Natural killer cell (primary cell): Measurements from ENCODE around the gene LMTK2. TPM values are rescaled to one million over a fixed set of nuclear protein-coding genes. Genes with fewer than 3 reads are reported as not detected.

Experiments
- ATAC-seq, 3 donors: fragments of 150-1000 bp in 2 of 3; fragments of 200-7000 bp in 1 of 3; cut with Tn5 transposase; 1 replicate in 1 of 3; 2 replicates in 2 of 3; pipeline ENCODE4 v1.10.0; 2021; ENCODE audit warnings: mild to moderate bottlenecking in 2 of 3, moderate library complexity in 2 of 3
- DNase-seq, 2 donors: peaks; one replicate each; pipeline versions ENCODE4 v3.0.0 to v3.0.0-alpha.2; 2013 to 2021; ENCODE audit warnings: mixed read lengths in 1 of 2
- H3K27ac ChIP-seq: one replicate; pipeline ENCODE4 v1.5.1; 2013; ENCODE audit warnings: mild to moderate bottlenecking, low read length
- H3K27me3 ChIP-seq: one replicate; pipeline ENCODE4 v1.6.1; 2013; ENCODE audit warnings: low read length; ENCODE audit not compliant: control insufficient read depth, insufficient read depth
- H3K36me3 ChIP-seq: one replicate; pipeline ENCODE4 v1.6.1; 2013; ENCODE audit warnings: low read length; ENCODE audit not compliant: control insufficient read depth, insufficient read depth
- H3K4me1 ChIP-seq: one replicate; pipeline ENCODE4 v1.6.1; 2013; ENCODE audit warnings: low read length; ENCODE audit not compliant: control insufficient read depth, insufficient read depth
- H3K4me3 ChIP-seq: one replicate; pipeline ENCODE4 v1.5.1; 2013; ENCODE audit warnings: low read length
- H3K9me3 ChIP-seq: one replicate; pipeline ENCODE4 v1.6.1; 2013; ENCODE audit warnings: low read length; ENCODE audit not compliant: control insufficient read depth, insufficient read depth
- H3K27ac Mint-ChIP-seq, 2 donors: one replicate each; pipeline ENCODE4 v1.8.0; 2022; ENCODE audit warnings: mild to moderate bottlenecking in 2 of 2, mixed read lengths in 2 of 2, moderate library complexity in 1 of 2
- H3K27me3 Mint-ChIP-seq, 2 donors: one replicate each; pipeline ENCODE4 v1.8.0; 2022; ENCODE audit warnings: low read depth in 2 of 2, mixed read lengths in 2 of 2
- H3K36me3 Mint-ChIP-seq: one replicate; pipeline ENCODE4 v1.8.0; 2022; ENCODE audit warnings: mixed read lengths
- H3K4me1 Mint-ChIP-seq, 2 donors: one replicate each; pipeline ENCODE4 v1.8.0; 2022; ENCODE audit warnings: mixed read lengths in 2 of 2
- H3K4me3 Mint-ChIP-seq: one replicate; pipeline ENCODE4 v1.8.0; 2022; ENCODE audit warnings: mild to moderate bottlenecking, moderate library complexity, mixed read lengths
- H3K9me3 Mint-ChIP-seq, 2 donors: one replicate each; pipeline ENCODE4 v1.8.0; 2022; ENCODE audit warnings: mixed read lengths in 2 of 2
- WGBS: methylation state at CpG from one replicate; pipeline ENCODE4 v1.1.7; 2013; ENCODE audit warnings: missing lambda C conversion rate; ENCODE audit not compliant: insufficient coverage; 5-methylcytosine and 5-hydroxymethylcytosine counted together
- intact Hi-C: fragments of 100-400 bp; cut with micrococcal nuclease; formaldehyde crosslinking; loops from one replicate; pipeline ENCODE4 v1.14.2; 2022
- total RNA-seq, 4 donors: library from RNA; stranded (reverse); fragments of 120-200 nt in 1 of 4; gene quantifications; one replicate each; pipeline versions ENCODE4 v1.2.3 to v1.2.4, GENCODE V29; 2013 to 2022
- TF ChIP-seq, protein P1 (sequence below): fragments of 200-600 bp; IDR thresholded peaks from one replicate; pipeline ENCODE4 v1.8.0; 2022; ENCODE audit warnings: antibody characterized with exemption

LMTK2 gene
- total RNA-seq, 3 donors from 2014 or later (not counting 1 experiment from before 2014, with no cell fraction given): 18.7 to 33.9 (median 26.6) TPM

DNA sequence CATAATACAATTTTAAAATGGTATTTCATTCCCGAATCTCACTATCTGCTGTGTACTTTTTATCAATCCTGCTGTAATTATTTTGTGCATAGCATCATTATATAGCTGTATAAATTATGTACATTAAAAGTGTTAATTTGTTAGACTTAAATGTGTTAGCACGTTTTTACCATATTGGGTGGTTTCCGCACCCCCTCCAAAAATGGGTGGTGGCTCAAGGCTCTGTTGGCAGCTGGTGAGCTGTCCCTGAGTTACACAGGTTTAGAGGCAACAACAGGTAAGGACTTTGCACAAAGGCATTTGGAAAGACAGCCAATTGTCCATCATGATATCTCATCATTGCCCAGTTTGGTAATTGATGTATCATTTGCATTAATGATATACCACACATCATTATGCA is 18.6 kb upstream of the LMTK2 start:
- H3K27ac Mint-ChIP-seq: no peak overlapping the region
- H3K27me3 Mint-ChIP-seq: peaks cover 3 to 5% of the 10 kb centered on the region in 2 donors
- TF ChIP-seq, protein P1, sequence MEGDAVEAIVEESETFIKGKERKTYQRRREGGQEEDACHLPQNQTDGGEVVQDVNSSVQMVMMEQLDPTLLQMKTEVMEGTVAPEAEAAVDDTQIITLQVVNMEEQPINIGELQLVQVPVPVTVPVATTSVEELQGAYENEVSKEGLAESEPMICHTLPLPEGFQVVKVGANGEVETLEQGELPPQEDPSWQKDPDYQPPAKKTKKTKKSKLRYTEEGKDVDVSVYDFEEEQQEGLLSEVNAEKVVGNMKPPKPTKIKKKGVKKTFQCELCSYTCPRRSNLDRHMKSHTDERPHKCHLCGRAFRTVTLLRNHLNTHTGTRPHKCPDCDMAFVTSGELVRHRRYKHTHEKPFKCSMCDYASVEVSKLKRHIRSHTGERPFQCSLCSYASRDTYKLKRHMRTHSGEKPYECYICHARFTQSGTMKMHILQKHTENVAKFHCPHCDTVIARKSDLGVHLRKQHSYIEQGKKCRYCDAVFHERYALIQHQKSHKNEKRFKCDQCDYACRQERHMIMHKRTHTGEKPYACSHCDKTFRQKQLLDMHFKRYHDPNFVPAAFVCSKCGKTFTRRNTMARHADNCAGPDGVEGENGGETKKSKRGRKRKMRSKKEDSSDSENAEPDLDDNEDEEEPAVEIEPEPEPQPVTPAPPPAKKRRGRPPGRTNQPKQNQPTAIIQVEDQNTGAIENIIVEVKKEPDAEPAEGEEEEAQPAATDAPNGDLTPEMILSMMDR: no peak
- DNase-seq (no peak), ATAC-seq (no peak)
- no peaks in the 10 kb centered on the region for H3K36me3 Mint-ChIP-seq
- H3K4me3 Mint-ChIP-seq: no peak overlapping the region
- H3K4me1 Mint-ChIP-seq: no peaks in the 10 kb centered on the region
- WGBS: 100% methylated on average over 2 of the region's 3 CpGs
- H3K27me3 ChIP-seq: peaks cover 2% of the 10 kb centered on the region
- no peaks in the 10 kb centered on the region for H3K4me1 ChIP-seq
- intact Hi-C loops: no loop called here
- H3K27ac ChIP-seq: no peak overlapping the region
- H3K4me3 ChIP-seq: no peak overlapping the region
- H3K9me3 ChIP-seq: no peaks in the 10 kb centered on the region
- H3K9me3 Mint-ChIP-seq: no peaks in the 10 kb centered on the region
- no peaks in the 10 kb centered on the region for H3K36me3 ChIP-seq

GRCh38 chr7:98090116-98090515 is 16.5 kb upstream of the LMTK2 start:
- TF ChIP-seq, protein P1: no peak
- no peak overlapping the region for H3K27ac ChIP-seq
- 46% methylated on average over 1 of the region's 4 CpGs for WGBS
- H3K4me3 ChIP-seq: no peak overlapping the region
- no peak for ATAC-seq
- no peaks in the 10 kb centered on the region for H3K4me1 Mint-ChIP-seq
- no peak overlapping the region for H3K27ac Mint-ChIP-seq
- intact Hi-C loops: no loop called here
- peaks cover 2% of the 10 kb centered on the region for H3K27me3 ChIP-seq
- peaks cover 0 to 2% of the 10 kb centered on the region in 2 donors for H3K9me3 Mint-ChIP-seq
- H3K9me3 ChIP-seq: no peaks in the 10 kb centered on the region
- H3K36me3 Mint-ChIP-seq: no peaks in the 10 kb centered on the region
- H3K36me3 ChIP-seq: no peaks in the 10 kb centered on the region
- no peaks in the 10 kb centered on the region for H3K4me1 ChIP-seq
- no peak overlapping the region for H3K4me3 Mint-ChIP-seq
- peaks cover 8 to 18% of the 10 kb centered on the region in 2 donors for H3K27me3 Mint-ChIP-seq
- no peak for DNase-seq

DNA sequence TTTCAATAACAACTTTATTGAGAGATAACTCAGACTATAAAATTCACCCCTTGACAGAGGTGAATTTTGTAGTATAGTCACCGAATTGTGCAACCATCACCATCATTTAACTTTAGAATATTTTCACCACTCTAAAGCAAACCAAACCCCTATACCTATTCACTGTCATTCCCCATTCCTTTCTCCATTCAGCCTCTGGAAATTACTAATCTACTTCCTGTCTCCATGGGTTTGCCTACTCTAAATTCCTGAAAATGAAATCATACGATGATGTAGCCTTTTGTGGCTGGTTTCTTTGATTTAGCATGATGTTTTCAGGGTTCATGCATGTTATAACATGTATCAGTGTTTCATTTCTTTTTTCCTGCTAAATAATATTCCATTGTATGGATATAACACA is 15.6 kb upstream of the LMTK2 start:
- no peak overlapping the region for H3K4me3 Mint-ChIP-seq
- Histone ChIP-seq H3K27me3 (peaks cover 2% of the 10 kb centered on the region), H3K27ac (no peak overlapping the region), H3K9me3 (no peaks in the 10 kb centered on the region), H3K4me1 (no peaks in the 10 kb centered on the region), H3K4me3 (no peak overlapping the region), H3K36me3 (no peaks in the 10 kb centered on the region)
- H3K4me1 Mint-ChIP-seq: no peaks in the 10 kb centered on the region
- H3K9me3 Mint-ChIP-seq: peaks cover 0 to 2% of the 10 kb centered on the region in 2 donors
- H3K27me3 Mint-ChIP-seq: peaks cover 8 to 27% of the 10 kb centered on the region in 2 donors
- no peaks in the 10 kb centered on the region for H3K36me3 Mint-ChIP-seq
- TF ChIP-seq, protein P1: no peak
- intact Hi-C loops: no loop called here
- no peak for DNase-seq
- no peak for ATAC-seq
- H3K27ac Mint-ChIP-seq: no peak overlapping the region
- 100% methylated on average over 1 of the region's 2 CpGs for WGBS

- Histone ChIP-seq H3K4me1 (no peaks in the 10 kb centered on the region), H3K9me3 (no peaks in the 10 kb centered on the region), H3K4me3 (no peak overlapping the region), H3K27ac (no peak overlapping the region), H3K27me3 (peaks cover 2% of the 10 kb centered on the region), H3K36me3 (no peaks in the 10 kb centered on the region)
- intact Hi-C loops: no loop called here
- 86% methylated on average over 3 of the region's 3 CpGs for WGBS
- peaks cover 8 to 31% of the 10 kb centered on the region in 2 donors for H3K27me3 Mint-ChIP-seq
- DNase-seq: no peak
- H3K4me3 Mint-ChIP-seq: no peak overlapping the region
- H3K4me1 Mint-ChIP-seq: no peaks in the 10 kb centered on the region
- no peak for ATAC-seq
- H3K9me3 Mint-ChIP-seq: peaks cover 0 to 2% of the 10 kb centered on the region in 2 donors
- peaks cover 4% of the 10 kb centered on the region for H3K36me3 Mint-ChIP-seq
- TF ChIP-seq, protein P1: no peak
- no peak overlapping the region for H3K27ac Mint-ChIP-seq
These were observed 15.1 kb upstream of the LMTK2 start for GRCh38 chr7:98091523-98091922.
